Erythroblast (primary cell): ENCODE data around the gene SRRM4.

Source experiments
- GATA1 ChIP-seq: IDR thresholded peaks from 2 replicates; pipeline ENCODE4 v1.6.1; 2011; ENCODE audit warnings: low read depth, mild to moderate bottlenecking, control low read depth, low read length, moderate library complexity
- POLR2A ChIP-seq: IDR thresholded peaks from 2 replicates; pipeline ENCODE4 v1.6.1; 2011; ENCODE audit warnings: mild to moderate bottlenecking, low read length

DNA sequence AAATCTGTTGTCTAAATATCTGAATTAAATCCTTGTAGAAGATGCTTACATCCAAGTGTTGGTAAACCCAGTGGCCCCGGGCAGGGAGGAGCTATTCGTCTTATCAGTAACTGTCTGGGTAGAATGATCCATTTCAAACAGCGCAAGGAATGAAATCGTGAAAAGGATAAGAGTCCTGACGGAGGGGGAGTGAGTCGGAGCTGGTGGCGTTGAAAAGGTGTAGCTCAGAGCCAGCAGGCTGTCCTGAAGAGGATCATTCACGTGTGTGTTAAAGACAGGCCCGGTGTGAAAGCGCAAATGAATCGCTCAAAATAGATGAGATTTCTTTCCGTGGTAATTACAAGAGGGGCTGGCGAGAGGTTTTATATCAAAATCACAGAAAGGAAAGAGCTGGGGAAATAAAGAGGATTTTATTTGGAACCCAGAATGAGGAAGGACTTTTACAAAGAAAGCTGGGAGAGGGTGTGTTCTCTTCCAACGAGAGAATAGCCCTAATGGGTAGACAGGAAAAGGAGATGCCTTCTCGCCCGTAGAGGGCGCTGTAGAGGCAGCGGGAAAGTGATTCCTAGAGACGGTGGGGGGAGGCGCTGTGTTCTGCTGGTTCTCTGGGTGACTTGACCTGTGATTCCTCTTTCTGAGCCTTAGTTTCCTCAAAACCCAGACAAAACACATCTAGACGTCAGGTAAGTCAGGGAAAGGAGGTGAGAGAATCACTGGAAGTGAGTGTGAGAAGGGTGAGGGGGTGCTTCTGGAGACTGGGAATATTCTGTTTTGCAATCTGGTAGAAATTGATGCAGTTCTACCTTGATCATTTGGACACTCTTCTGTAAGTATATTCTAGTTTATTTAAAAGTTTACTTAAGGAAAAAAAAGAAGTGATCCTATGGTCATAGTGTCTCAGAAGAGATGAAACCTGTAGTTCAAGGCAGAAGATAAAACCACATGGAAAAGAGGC is 39.3 kb downstream of the SRRM4 start:
- TF ChIP-seq POLR2A (no peak), GATA1 (no peak)
